ENCODE measurements around the gene MPZL1.
A peak's percentile ranks its signal among the peaks of the same experiment; 100 is the strongest.

Gene MPZL1

DNA sequence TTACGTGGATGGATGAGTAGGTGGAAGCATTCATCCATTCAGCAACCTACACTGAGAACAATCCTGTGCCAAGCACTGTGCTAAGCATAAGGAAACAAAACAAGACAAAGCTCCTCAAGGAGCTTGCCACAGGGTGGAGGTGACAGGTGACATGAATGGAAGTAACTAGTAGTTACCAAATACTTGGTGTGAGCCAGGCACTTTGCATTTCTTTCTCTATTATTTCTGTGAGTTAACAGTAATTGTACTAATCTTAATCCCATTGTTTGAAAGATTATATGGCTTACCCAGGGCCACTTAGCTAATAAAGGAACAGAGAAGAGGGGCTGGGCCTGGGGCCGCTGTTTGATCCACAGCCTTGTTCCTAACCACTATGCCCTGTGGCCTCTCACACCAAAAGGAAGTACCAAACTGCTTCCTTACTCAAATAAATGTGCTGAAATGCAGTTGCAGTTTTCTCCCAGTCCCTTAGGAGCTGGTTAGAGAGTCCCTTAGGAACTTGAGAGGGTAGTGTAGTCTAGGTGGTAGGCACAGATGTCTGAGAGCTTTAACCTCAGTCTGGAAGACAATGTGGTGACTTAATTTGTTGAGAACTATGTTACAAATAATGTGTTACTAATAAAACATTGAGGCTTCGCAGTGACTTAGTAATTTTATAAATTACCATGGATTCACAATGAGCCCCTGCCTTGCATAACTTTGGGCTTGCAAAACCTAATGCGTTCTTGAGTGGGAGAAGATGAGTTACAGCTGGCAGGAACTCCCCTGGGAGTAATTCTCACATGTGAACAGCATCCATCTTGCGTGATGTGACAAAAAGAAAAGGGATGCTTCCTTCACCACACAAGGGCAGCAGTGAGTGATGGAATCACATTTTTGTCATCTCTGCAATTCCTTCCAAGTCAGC lies 69.8 kb downstream of the MPZL1 start:
- peak; percentile 40; the same call in 1 of the 2 replicates for TF ChIP-seq POLR2AphosphoS5 (IDR thresholded peaks at IDR 0.05; ENCODE audit: borderline replicate concordance, low read depth, low read length)
- TF ChIP-seq EZH2 (IDR thresholded peaks at IDR 0.05): no peak
- H3K36me3 ChIP-seq (ENCODE audit: insufficient read depth, low read length): peaks cover 12% of the 10 kb centered on the region; the same call in 1 of the 2 replicates
- H3K9me3 ChIP-seq (ENCODE audit: low read depth, low read length): no peaks in the 10 kb centered on the region
- H3K9ac ChIP-seq (ENCODE audit: insufficient read length): no peak overlapping the region
- DNase-seq (ENCODE audit: low read depth, low spot score): peak; percentile 66
- peak overlapping the region; percentile 52 for H3K27ac ChIP-seq
- H3K4me3 ChIP-seq: no peak overlapping the region

DNA sequence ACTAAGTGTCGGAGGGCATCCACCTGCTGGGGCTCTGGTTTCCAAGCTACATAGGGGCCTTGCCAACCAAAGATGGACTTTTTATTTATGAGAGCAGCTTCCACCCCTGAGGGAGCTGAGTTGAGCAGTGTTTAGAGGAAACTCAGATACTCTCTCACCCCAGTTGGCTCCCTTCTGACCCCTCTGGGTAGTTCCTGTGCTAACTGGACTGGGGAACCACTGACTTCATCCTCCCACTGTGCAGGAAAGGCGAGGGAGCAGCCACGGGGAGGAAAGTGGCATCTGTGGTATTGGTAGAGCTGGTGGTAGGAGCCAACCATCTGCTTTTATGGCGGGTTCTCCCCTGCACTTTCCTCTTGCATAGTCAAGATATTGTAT lies 70.4 kb downstream of the MPZL1 start:
- no peak overlapping the region for H3K27ac ChIP-seq
- peaks cover 11% of the 10 kb centered on the region; the same call in 1 of the 2 replicates for H3K36me3 ChIP-seq (ENCODE audit: insufficient read depth, low read length)
- TF ChIP-seq FOXP2 (optimal IDR thresholded peaks at IDR 0.05; ENCODE audit: control extremely low read depth, extremely low read length, insufficient read depth) (no peak), POLR2AphosphoS5 (IDR thresholded peaks at IDR 0.05; ENCODE audit: borderline replicate concordance, low read depth, low read length) (0 out of 2 replicates have a peak, but pooled peaks have one; percentile 1)

DNA sequence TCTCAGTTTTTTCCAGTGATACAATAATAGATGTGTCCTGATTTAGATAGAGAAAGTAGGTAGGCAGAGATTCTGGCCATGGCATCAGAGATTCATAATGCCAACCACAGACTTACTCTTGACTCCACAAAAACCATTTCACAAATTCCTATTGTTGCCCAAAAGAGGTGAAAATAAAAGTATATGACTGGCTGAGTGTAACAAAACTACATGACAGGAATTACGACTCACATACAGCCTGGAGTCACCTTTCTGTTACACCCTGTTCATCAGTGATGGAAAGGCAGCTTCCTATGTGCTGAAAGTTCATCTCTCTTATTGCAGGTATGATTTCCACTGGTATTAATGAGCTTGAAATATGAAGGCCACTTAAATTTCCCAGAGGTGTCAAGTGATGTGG lies 72.3 kb downstream of the MPZL1 start:
- Histone ChIP-seq H3K9me3 (ENCODE audit: low read depth, low read length) (no peaks in the 10 kb centered on the region), H3K4me3 (no peak overlapping the region), H3K27ac (no peak overlapping the region), H3K36me3 (ENCODE audit: insufficient read depth, low read length) (no peaks in the 10 kb centered on the region; the same call in 1 of the 2 replicates), H3K9ac (ENCODE audit: insufficient read length) (no peak overlapping the region)
- no peak for TF ChIP-seq EZH2 (IDR thresholded peaks at IDR 0.05)
- TF ChIP-seq FOXP2 (optimal IDR thresholded peaks at IDR 0.05; ENCODE audit: control extremely low read depth, extremely low read length, insufficient read depth): no peak
- no peak for TF ChIP-seq POLR2AphosphoS5 (IDR thresholded peaks at IDR 0.05; ENCODE audit: borderline replicate concordance, low read depth, low read length)
- no peak for DNase-seq (ENCODE audit: low read depth, low spot score)

More for the DNA sequence above, 70.4 kb downstream of the MPZL1 start:
- Histone ChIP-seq H3K9ac (ENCODE audit: insufficient read length) (no peak overlapping the region), H3K9me3 (ENCODE audit: low read depth, low read length) (no peaks in the 10 kb centered on the region), H3K4me3 (no peak overlapping the region)
- no peak for DNase-seq (ENCODE audit: low read depth, low spot score)

DNA sequence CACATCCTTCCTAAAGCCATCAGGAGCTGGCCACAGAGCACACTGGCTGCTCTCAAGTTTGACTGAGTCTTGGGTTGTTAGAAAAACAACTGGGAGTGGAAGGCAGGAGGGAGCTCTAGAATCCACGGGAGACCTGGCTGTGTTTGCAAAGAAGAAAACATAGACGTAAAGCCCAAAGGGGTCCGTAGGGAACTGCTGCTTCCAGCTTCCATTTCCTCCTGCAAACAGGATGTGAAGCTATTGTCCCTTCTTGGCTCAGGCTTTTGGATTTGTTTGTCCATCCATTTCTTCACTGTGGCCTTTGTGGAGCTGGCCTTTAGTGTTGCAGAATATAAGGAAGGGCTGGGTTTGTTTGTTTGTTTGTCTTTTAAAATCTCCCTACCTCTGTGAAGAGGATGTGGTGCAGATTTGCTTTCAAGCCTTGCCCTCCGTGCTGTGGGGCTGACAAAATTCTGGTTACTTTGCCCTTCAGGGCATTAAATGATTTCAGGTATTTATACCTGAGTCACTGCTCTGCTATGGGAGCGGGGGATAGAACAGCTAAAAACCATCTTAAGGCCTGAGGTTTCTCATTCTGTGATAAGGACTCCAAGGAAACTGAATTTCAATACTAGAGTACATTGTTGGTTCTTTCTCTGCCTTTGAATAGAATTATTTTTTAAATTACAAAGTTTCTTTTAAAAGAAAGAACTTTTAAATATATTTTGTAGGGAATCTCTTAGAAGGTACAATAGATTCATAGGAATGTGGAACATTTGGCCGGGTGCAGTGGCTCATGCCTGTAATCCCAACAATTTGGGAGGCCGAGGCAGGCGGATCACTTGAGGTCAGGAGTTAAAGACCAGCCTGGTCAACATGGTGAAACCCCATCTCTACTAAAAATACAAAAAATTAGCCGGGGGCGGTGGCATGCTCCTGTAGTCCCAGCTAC lies 74.3 kb downstream of the MPZL1 start:
- Histone ChIP-seq H3K36me3 (ENCODE audit: insufficient read depth, low read length) (no peaks in the 10 kb centered on the region), H3K4me3 (no peak overlapping the region), H3K9ac (ENCODE audit: insufficient read length) (no peak overlapping the region), H3K9me3 (ENCODE audit: low read depth, low read length) (no peaks in the 10 kb centered on the region), H3K27ac (no peak overlapping the region)
- DNase-seq (ENCODE audit: low read depth, low spot score): no peak
- no peak for TF ChIP-seq FOXP2 (optimal IDR thresholded peaks at IDR 0.05; ENCODE audit: control extremely low read depth, extremely low read length, insufficient read depth)
- TF ChIP-seq POLR2AphosphoS5 (IDR thresholded peaks at IDR 0.05; ENCODE audit: borderline replicate concordance, low read depth, low read length): no peak
- no peak for TF ChIP-seq EZH2 (IDR thresholded peaks at IDR 0.05)

DNA sequence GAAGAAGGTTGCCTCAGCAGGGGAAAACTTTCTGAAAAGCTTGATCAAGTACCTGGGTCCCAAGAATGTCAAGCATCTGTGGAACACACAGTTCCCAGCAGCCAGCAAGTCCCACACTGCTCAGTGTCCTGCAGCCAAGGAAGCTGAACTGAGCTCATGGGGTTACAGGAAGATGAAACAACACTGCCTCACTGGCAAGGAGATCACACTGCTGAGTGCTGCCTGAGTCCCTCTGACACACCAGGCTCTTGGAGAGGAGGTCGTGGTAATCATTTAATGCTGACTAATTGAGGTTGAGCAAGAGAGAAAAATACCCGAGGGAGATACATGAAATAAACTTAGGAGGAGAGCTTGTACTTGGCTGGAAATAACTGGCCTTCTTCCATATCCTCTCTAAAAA lies 75.2 kb downstream of the MPZL1 start:
- DNase-seq (ENCODE audit: low read depth, low spot score): no peak
- no peak for TF ChIP-seq POLR2AphosphoS5 (IDR thresholded peaks at IDR 0.05; ENCODE audit: borderline replicate concordance, low read depth, low read length)
- no peak for TF ChIP-seq FOXP2 (optimal IDR thresholded peaks at IDR 0.05; ENCODE audit: control extremely low read depth, extremely low read length, insufficient read depth)
- no peak for TF ChIP-seq EZH2 (IDR thresholded peaks at IDR 0.05)
- Histone ChIP-seq H3K36me3 (ENCODE audit: insufficient read depth, low read length) (no peaks in the 10 kb centered on the region), H3K4me3 (peak overlapping the region; percentile 15), H3K27ac (peak overlapping the region; percentile 36; the same call in 1 of the 2 replicates), H3K9ac (ENCODE audit: insufficient read length) (no peak overlapping the region), H3K9me3 (ENCODE audit: low read depth, low read length) (no peaks in the 10 kb centered on the region)

DNA sequence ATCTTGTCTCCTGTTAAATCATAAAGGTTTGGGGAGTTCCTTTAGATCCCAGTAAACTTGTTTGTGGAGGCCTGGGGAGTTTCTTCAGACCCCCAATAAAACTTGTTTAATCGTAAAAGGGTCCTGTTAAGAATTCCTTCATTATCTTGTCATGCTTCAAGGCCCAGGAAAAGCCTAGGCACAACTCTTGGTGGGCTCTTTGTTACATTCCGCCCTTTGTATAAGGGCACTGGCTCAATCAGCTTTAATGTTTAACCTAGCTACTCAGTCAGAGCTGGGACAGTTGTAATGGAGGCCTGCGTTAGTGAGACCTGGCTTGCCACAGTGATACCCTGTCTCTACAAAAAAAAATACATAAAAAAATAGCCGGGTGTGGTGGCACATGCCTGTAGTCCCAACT lies 77.2 kb downstream of the MPZL1 start:
- no peak for DNase-seq (ENCODE audit: low read depth, low spot score)
- Histone ChIP-seq H3K4me3 (no peak overlapping the region), H3K36me3 (ENCODE audit: insufficient read depth, low read length) (no peaks in the 10 kb centered on the region), H3K9ac (ENCODE audit: insufficient read length) (no peak overlapping the region), H3K27ac (no peak overlapping the region), H3K9me3 (ENCODE audit: low read depth, low read length) (no peaks in the 10 kb centered on the region)
- TF ChIP-seq FOXP2 (optimal IDR thresholded peaks at IDR 0.05; ENCODE audit: control extremely low read depth, extremely low read length, insufficient read depth) (no peak), POLR2AphosphoS5 (IDR thresholded peaks at IDR 0.05; ENCODE audit: borderline replicate concordance, low read depth, low read length) (no peak), EZH2 (IDR thresholded peaks at IDR 0.05) (no peak)

DNA sequence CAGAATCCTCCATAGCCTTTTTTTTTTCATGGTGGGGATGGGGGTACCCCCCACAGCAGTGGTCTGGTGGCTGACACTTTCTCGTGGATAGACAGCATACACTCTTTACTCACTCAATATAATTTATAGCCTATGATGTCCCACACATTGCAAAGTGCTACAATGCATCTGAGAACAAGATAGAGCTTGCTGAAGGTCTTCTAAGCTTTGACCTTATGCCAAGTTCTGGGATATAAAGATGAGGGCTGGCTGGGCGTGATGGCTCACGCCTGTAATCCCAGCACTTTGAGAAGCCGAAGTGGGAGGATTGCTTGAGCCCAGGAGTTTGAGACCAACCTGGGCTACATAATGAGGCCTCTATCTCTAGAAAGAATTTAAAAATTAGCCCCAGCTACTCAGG lies 78.0 kb downstream of the MPZL1 start:
- no peak overlapping the region for H3K9ac ChIP-seq (ENCODE audit: insufficient read length)
- no peak overlapping the region for H3K27ac ChIP-seq
- H3K4me3 ChIP-seq: no peak overlapping the region
- no peaks in the 10 kb centered on the region for H3K9me3 ChIP-seq (ENCODE audit: low read depth, low read length)
- no peaks in the 10 kb centered on the region for H3K36me3 ChIP-seq (ENCODE audit: insufficient read depth, low read length)
- DNase-seq (ENCODE audit: low read depth, low spot score): no peak
- TF ChIP-seq FOXP2 (optimal IDR thresholded peaks at IDR 0.05; ENCODE audit: control extremely low read depth, extremely low read length, insufficient read depth) (no peak), POLR2AphosphoS5 (IDR thresholded peaks at IDR 0.05; ENCODE audit: borderline replicate concordance, low read depth, low read length) (no peak), EZH2 (IDR thresholded peaks at IDR 0.05) (no peak)

DNA sequence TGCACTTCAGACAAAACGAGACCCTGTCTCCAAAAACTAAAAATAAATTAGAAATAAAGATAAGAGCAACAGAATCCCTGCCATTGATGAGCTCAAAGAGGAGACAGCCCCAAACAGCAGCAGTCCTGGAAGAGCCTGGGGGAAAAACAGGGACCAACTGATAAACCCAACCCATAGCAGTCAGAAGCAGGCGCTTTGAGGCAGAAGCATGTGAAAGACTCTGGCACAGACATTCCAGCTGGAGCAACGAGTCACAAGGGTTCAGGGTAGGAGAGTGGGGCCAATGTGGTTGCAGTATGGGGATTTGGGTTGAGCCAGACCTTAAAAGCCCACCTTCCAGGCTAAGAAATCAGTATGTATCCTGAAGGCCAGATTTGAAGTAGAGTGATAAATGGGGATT lies 78.5 kb downstream of the MPZL1 start:
- no peak overlapping the region for H3K4me3 ChIP-seq
- H3K9ac ChIP-seq (ENCODE audit: insufficient read length): no peak overlapping the region
- no peak for DNase-seq (ENCODE audit: low read depth, low spot score)
- TF ChIP-seq FOXP2 (optimal IDR thresholded peaks at IDR 0.05; ENCODE audit: control extremely low read depth, extremely low read length, insufficient read depth) (no peak), POLR2AphosphoS5 (IDR thresholded peaks at IDR 0.05; ENCODE audit: borderline replicate concordance, low read depth, low read length) (no peak), EZH2 (IDR thresholded peaks at IDR 0.05) (no peak)
- H3K27ac ChIP-seq: no peak overlapping the region
- no peaks in the 10 kb centered on the region for H3K36me3 ChIP-seq (ENCODE audit: insufficient read depth, low read length)
- no peaks in the 10 kb centered on the region for H3K9me3 ChIP-seq (ENCODE audit: low read depth, low read length)
